HG02571 (cell line): Measurements from ENCODE around the gene CEP112.
"Not testable (repeated sequence)": the region's sequence is repeated elsewhere in the genome, so short reads cannot be mapped to it uniquely, and the experiment has no call there.

Source experiments
- ATAC-seq: cut with Tn5 transposase; IDR thresholded peaks from one replicate; pipeline ENCODE4 v1.9.1; 2021; ENCODE audit warnings: mild to moderate bottlenecking, moderate library complexity; ENCODE audit not compliant: unreplicated experiment

Gene CEP112

GRCh38 chr17:66165537-66166123 is 26.3 kb downstream of the CEP112 start:
- ATAC-seq = no peak

DNA sequence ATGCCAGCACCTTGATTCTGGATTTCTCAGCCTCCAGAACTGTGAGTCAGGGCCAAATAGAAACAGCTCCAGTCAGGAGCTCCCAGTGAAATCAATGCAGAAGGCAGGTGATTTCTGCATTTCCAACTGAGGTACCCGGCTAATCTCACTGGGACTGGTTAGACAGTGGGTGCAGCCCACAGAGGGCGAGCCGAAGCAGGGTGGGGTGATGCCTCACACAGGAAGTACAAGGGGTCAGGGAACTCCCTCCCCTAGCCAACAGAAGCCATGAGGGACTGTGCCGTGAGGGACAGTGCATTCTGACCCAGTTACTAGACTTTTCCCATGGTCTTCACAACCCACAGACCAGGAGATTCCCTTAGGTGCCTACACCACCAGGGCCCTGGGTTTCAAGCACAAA is 36.9 kb downstream of the CEP112 start:
- ATAC-seq = not testable (repeated sequence)

DNA sequence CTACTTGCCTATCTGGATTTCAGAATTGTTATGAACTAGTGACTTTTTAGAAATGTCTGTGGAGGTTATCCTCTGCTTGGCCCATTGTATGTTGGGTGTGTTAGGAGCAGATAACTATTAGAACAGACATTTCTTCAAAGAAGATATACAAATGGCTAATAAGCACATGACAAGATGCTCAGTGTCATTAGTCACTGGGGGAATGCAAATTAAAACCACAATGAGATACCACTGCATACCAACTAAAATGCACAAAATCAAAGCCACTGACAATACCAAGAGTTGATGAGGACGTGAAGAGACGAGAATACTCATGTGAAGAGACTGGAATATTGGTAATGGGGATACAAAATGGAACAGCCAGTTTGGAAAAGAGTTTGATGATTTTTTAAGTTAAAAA is 39.2 kb downstream of the CEP112 start:
- ATAC-seq = no peak

GRCh38 chr17:66150708-66151107 is 41.2 kb downstream of the CEP112 start:
- ATAC-seq = no peak

GRCh38 chr17:66149562-66149961 is 42.4 kb downstream of the CEP112 start:
- ATAC-seq = no peak

GRCh38 chr17:66146394-66146793 is 45.5 kb downstream of the CEP112 start:
- ATAC-seq = no peak

- ATAC-seq = no peak
These were observed 48.2 kb downstream of the CEP112 start for GRCh38 chr17:66143657-66144282.

- no peak for ATAC-seq
These were observed 49.5 kb downstream of the CEP112 start for GRCh38 chr17:66142428-66142827.

GRCh38 chr17:66138120-66138519 is 53.8 kb downstream of the CEP112 start:
- ATAC-seq = no peak

DNA sequence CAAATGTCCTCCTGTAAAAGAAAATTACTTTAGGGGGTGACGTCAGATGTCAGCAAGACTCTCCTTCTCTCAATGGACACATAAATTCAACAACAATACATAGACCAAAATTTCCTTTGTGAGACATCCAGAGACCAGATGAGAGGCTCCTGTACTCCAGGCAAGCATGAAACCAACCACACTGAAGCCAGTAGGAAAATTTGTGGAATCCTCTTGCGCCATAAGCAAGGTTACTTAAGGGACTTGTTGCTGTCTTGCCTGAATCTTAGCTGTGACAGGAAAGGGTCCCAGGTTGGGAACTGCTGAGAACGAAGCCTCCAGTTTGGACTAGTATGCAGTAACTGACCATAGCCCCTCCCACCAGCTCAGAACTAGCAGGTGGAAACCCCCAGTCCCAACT is 56.0 kb downstream of the CEP112 start:
- ATAC-seq = no peak

GRCh38 chr17:66135219-66135618 is 56.7 kb downstream of the CEP112 start:
- ATAC-seq = no peak

- no peak for ATAC-seq
These were observed 62.2 kb downstream of the CEP112 start for GRCh38 chr17:66129759-66130158.

GRCh38 chr17:66126231-66126630 is 65.7 kb downstream of the CEP112 start:
- ATAC-seq = no peak

DNA sequence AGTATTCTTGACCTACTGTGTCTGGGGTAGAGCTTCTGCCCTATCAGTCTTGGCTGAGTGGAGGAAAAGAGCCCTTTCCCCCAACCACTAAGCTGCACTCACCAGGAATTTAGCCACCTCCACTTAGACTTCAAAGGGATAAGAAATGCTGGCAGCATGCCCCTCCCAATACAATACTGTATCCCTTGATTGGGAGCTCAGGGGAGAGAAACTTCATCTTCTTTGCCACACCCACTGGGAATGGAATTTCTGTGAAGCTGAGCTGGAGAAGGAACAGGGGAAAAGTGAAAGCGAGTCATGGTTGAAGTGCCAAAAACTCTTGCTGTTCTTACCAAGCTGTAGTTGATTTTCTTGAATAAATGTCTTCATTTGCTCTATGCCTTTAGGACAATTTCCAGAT is 68.8 kb downstream of the CEP112 start:
- ATAC-seq = no peak

- ATAC-seq = no peak
These were observed 76.7 kb downstream of the CEP112 start for GRCh38 chr17:66115246-66115645.

DNA sequence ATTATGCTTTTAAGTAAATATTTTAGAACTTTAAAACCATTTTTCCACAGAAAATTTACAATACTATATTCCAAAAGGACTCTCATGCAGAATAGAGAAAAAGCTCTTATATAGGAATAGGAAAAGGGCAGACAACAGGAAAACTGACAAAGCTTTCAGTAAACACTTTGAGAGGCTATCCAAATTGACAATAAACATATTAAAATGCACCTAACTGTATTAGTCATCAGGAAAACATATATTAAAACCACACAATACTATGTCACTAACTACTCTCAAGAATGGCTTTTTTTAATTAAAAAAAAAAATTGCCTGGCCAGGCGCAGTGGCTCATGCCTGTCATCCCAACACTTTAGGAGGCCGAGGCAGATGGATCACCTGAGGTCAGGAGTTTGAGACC is 77.3 kb downstream of the CEP112 start:
- no peak for ATAC-seq

DNA sequence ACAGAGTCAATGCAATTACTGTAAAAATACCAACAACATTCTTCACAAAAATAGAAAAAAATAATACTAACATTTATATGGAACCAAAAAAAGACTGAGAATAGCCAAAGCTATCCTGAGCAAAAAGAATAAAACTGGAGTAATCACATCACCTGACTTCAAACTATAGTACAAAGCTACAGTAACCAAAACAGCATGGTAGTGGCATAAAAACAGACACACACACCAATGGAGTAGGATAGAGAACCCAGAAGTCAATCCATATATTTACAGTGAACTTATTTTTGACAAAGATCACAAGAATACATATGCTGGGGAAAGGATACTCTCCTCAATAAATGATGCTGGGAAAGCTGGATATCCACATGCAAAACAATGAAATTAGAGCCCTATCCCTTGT is 84.2 kb downstream of the CEP112 start:
- no peak for ATAC-seq

DNA sequence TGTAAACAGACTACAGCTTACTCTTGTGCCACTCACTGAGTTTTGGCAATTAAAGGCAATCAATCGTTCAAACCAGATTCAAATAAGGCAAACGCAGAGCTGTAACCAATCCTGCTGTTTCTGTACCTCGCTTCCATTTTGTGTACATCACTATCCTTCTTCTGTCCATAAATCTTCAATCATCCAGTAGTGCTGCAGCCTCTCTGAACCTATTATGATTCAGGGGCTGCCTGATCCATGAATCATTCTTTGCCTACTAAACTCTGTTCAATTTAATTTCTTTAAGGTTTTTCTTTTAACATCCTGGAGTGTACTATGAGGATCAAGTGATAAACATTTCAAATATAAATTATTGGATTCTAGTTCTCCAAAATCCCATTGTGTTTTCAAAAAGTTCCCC is 93.9 kb downstream of the CEP112 start:
- ATAC-seq = no peak

DNA sequence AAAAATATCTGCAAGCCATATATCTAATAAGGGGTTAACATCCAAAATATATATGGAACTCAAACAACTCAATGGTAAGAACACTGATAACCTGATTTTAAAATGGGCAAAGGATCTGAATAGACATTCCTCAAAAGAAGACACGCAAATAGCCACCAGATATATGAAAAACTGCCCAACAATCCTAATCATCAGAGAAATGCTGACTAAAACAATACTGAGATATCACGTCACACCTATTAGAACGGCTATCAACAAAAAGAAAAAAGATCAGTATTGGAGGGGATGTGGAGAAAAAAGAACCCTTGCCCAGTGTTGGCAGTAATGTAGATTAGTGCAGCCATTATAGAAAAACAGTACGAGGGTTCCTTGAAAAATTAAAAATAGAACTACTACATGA is 97.2 kb downstream of the CEP112 start:
- ATAC-seq = no peak

GRCh38 chr17:66091445-66092080 is 100.4 kb downstream of the CEP112 start:
- no peak for ATAC-seq

GRCh38 chr17:66089764-66090163 is 102.2 kb downstream of the CEP112 start:
- ATAC-seq = no peak

- no peak for ATAC-seq
These were observed 103.8 kb downstream of the CEP112 start for GRCh38 chr17:66088173-66088572.

DNA sequence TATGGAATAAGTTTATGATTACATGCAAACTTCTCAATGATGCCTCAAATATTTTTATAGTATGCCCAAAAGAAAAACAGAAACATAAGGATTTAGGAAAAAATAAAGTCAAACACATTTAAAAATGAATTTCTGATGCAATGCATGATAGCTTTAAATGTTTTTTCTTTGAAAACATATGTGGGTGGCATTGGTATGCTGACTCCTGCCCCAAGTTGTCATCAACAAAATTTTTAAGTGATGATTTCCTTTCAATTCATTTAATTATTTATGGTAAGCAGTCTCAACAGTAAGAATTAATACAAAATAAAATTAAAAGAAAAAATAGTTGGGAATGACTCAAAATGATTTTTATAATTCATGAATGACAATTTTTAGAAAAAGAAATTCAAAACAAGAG is 104.9 kb downstream of the CEP112 start:
- ATAC-seq = no peak
